ENCODE results near the gene NUP205. TPM values are rescaled to one million over a fixed set of nuclear protein-coding genes. Genes with fewer than 3 reads are reported as not detected.

The NUP205 gene
- total RNA-seq, 4 donors from 2014 or later = 21.0 to 65.9 (median 47.6) TPM

GRCh38 chr7:135539629-135540028 is 18.1 kb upstream of the NUP205 start:
- intact Hi-C loops (cut with DNase I; ENCODE audit: low total_unique reads) = no loop called here
- no peak for DNase-seq
- H3K27ac ChIP-seq = no peak overlapping the region
- H3K36me3 ChIP-seq = no peaks in the 10 kb centered on the region
- no peaks in the 10 kb centered on the region for H3K27me3 ChIP-seq
- H3K4me3 ChIP-seq = no peak overlapping the region
- TF ChIP-seq CTCF (IDR thresholded peaks at IDR 0.05) (no peak), POLR2A (IDR thresholded peaks at IDR 0.05) (no peak)
- no peaks in the 10 kb centered on the region for H3K9me3 ChIP-seq
- no peaks in the 10 kb centered on the region for H3K4me1 ChIP-seq

GRCh38 chr7:135541029-135541428 is 16.7 kb upstream of the NUP205 start:
- no peak for DNase-seq
- TF ChIP-seq CTCF (IDR thresholded peaks at IDR 0.05) (no peak), POLR2A (IDR thresholded peaks at IDR 0.05) (no peak)

GRCh38 chr7:135550196-135550595 is 7.5 kb upstream of the NUP205 start:
- no peak for DNase-seq
- Histone ChIP-seq H3K27me3 (no peaks in the 10 kb centered on the region), H3K4me1 (no peaks in the 10 kb centered on the region), H3K4me3 (no peak overlapping the region), H3K27ac (no peak overlapping the region), H3K9me3 (no peaks in the 10 kb centered on the region), H3K36me3 (no peaks in the 10 kb centered on the region)
- intact Hi-C loops (cut with DNase I; ENCODE audit: low total_unique reads) = no loop called here
- TF ChIP-seq POLR2A (IDR thresholded peaks at IDR 0.05) (no peak), CTCF (IDR thresholded peaks at IDR 0.05) (no peak)

More at GRCh38 chr7:135541029-135541428, 16.7 kb upstream of the NUP205 start:
- Histone ChIP-seq H3K4me1 (no peaks in the 10 kb centered on the region), H3K27me3 (no peaks in the 10 kb centered on the region), H3K4me3 (no peak overlapping the region), H3K27ac (no peak overlapping the region), H3K36me3 (no peaks in the 10 kb centered on the region), H3K9me3 (no peaks in the 10 kb centered on the region)
- intact Hi-C loops (cut with DNase I; ENCODE audit: low total_unique reads) = no loop called here

GRCh38 chr7:135552148-135552547 is 5.6 kb upstream of the NUP205 start:
- intact Hi-C loops (cut with DNase I; ENCODE audit: low total_unique reads) = no loop called here
- Histone ChIP-seq H3K4me1 (no peaks in the 10 kb centered on the region), H3K36me3 (no peaks in the 10 kb centered on the region), H3K4me3 (no peak overlapping the region), H3K9me3 (no peaks in the 10 kb centered on the region), H3K27ac (no peak overlapping the region), H3K27me3 (no peaks in the 10 kb centered on the region)
- no peak for DNase-seq
- TF ChIP-seq POLR2A (IDR thresholded peaks at IDR 0.05) (no peak), CTCF (IDR thresholded peaks at IDR 0.05) (no peak)

GRCh38 chr7:135553346-135553745 is 4.4 kb upstream of the NUP205 start:
- intact Hi-C loops (cut with DNase I; ENCODE audit: low total_unique reads) = no loop called here
- TF ChIP-seq POLR2A (IDR thresholded peaks at IDR 0.05) (no peak), CTCF (IDR thresholded peaks at IDR 0.05) (no peak)
- Histone ChIP-seq H3K4me3 (no peak overlapping the region), H3K27me3 (no peaks in the 10 kb centered on the region), H3K4me1 (no peaks in the 10 kb centered on the region), H3K9me3 (no peaks in the 10 kb centered on the region), H3K27ac (no peak overlapping the region), H3K36me3 (no peaks in the 10 kb centered on the region)
- no peak for DNase-seq

Measured in uterus (tissue), 4 donors.